Measurements from ENCODE around the gene C20orf204.
"Not testable (repeated sequence)": the region's sequence is repeated elsewhere in the genome, so short reads cannot be mapped to it uniquely, and the experiment has no call there.

Gene C20orf204

DNA sequence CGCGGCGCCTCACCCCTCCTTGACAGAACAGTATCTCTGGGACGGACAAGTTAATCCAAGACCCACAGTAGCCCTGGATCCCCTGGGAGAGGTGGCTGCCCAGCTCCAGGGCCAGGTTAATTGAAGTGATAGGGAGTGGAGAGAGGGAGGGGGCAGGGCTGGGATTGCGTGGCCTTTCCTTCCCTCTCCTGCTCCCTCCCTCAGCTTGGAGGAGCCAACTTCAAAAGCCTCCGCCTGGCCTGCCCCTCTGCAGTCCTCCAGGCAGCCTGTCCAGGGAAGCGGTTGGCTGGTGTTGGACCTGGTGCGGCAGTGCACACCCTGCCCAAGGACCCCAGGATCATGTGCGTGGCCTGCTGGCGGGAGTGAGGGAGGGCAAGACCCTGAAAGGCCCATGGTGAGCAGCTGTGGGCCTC is at the start of gene C20orf204:
TSS of gene C20orf204 (plus strand) at position 250 of the 413 bp plus-strand sequence. CDS start at position 392, 142 bp downstream.
- DNase-seq, result no peak

GRCh38 chr20:64000906-64001305 is 35.1 kb upstream of the C20orf204 start:
- DNase-seq, result no peak

DNA sequence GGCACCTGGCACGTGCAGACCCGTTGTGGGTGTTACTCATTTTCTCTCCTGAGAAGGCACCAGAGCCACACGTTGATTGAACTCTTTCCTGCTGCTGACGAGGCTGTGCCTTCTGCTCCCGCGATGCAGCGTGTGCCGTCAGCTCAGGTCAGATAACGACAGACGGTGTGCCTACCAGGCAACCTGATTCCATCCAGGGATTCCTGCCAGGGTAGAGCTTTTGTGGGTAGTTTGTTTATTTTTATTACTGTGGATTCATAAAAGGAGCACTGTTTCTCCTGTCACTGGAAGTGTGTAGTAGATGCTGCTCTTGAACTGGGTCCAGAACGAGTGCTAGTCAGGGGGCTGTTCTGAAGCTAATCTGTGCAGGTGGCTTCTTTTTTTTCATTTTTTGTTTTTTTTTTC is 34.4 kb upstream of the C20orf204 start:
- no peak for DNase-seq

DNA sequence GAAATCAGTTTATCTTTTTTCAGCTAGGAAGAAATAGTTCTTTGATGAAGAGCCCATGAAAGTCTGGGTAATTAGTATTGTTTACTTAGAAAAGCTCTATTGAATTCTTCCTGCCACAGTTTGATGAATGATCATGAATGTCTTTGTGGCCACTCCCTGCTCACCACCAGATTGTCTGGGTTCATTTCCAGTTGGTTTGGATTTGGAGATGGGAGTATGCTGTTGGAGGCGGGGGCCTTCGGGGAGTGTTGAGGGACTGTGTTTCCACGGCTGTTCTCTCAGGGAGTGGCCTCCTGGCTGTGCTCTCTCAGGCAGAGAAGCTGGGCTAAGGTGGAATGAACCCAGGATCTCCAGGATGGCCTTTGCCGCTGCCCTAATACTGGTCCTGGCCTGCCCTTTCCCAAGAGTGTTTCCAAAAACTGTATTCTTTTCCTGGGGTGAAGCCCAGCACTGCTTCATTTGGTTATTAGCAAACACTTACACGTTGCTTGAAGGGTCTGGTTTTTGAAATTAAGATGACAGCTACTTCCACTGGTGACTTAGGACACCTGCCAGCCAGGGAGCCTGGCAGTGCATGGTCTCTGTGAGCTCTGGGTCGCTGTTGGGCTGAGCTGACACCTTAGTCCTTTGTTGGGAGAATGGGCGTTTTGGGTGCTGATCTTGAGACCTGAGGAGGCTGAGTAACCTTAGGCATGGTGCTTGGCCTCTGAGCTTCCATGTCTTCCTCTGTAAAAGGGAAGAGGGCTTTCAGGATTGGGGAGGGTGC is 31.8 kb upstream of the C20orf204 start:
- no peak for DNase-seq

DNA sequence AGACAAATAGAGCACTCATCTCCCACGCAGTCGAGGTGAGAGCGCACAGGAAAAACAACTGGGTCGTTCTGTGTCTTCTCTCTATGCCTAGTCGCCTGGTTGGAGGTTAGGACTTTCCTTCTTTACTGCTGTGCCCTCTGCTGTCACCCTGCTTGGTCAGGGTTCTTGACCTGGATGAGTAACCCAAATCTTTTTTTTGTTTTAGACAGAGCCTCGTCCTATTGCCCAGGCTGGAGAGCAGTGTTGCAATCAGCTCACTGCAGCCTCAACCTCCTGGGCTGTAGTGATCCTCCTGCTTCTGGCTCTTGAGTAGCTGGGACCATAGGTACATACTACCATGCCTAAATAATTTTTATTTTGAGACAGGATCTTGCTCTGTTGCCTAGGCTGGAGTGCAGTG is 30.6 kb upstream of the C20orf204 start:
- DNase-seq, result no peak

DNA sequence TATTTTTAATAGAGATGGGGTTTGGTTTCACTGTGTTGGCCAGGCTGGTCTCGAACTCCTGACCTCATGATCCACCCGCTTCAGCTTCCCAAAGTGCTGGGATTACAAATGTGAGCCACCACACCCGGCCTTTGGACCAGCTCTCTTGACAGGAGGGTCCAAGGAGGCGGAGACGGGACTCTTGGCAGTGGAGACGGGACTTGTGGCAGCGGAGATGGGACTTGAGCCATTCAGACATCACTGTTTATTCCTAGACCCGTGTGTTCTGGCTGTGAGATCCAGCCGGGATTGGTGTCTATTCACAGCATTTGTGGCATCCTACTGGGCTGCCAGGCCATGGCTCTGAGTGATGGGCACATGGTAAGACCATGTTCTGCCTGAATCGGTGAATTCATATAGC is 29.5 kb upstream of the C20orf204 start:
- DNase-seq, result no peak

DNA sequence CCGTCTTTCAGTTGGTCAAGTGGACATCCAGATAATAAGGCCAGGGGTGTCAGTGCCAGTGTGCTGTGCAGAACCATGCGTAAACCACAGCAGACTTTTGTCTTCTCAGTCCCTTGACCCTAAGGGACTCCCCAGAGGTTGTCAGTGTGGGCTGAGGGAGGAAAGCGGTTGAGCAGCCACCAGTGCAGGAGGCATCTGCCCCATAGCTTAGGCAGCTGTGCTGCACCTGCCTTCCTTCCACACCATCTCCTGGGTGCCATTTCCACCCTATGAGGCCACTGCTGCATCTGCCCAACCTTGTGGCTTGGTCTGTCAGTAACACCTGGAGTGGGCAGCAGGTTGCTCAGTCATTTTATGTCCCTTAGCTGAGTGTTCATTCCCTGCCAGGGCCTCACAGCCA is 29.1 kb upstream of the C20orf204 start:
- no peak for DNase-seq

GRCh38 chr20:64009811-64010387 is 26.1 kb upstream of the C20orf204 start:
- DNase-seq, result no peak

DNA sequence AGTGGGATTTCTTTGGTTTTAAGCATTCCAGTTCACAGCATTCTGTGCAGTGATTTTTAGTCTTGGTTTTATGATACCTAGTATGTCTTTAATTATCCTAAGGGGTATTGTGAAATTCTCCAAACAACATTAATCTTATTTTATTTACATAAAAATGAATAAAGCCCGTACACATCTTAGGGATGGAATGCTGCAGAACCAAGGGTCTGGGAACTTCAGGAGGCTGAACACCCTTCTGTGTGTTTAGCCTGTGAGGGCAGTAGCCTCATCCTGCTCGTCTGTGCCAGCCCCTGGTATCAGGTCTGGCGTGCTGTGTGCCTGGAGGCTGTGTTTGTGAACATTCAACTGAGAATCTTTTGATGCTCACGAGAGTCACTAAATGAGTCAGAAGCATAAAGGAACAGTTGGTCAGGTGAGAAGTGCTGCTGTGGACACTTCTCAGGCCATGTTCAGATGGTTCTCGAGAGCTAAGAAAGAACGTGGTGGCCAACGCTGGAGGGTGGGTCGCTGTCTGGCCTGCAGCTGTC is 25.2 kb upstream of the C20orf204 start:
- DNase-seq, result no peak

DNA sequence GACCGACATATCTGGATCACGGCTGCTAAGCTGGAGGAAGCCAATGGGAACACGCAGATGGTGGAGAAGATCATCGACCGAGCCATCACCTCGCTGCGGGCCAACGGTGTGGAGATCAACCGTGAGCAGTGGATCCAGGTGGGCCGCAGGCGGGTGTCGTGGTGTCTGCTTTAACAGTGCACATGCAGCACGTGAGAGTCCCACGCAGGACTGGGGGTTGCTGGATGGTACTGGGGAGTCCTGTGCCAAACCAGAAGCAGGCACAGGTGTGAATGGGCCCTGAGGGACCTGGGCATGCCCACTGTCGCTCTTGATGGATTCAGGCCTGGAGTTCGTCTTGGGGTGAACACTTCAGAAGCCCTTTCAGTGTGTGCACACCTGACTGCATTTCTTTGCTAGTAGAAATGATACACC is 24.6 kb upstream of the C20orf204 start:
- no peak for DNase-seq

- DNase-seq, result not testable (repeated sequence)
These were observed 23.4 kb upstream of the C20orf204 start for GRCh38 chr20:64012385-64013154.

DNA sequence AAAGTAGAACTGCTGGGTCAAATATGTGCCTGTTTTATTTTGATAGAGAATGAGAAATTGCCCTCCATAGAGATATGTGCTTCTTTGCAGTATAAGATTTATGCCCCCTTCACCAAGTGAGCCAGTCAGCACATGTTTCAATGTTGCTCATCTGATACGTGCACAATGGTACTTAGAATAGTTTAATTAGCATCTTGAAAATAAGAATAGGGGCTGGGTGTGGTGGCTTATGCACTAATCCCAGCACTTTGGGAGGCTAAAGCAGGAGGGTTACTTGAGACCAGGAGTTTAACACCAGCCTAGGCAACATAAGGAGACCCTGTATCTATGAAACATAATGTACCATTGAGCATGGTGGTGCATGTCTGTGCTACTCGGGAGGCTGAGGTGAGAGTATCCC is 20.3 kb upstream of the C20orf204 start:
- no peak for DNase-seq

- no peak for DNase-seq
These were observed 14.6 kb upstream of the C20orf204 start for GRCh38 chr20:64021124-64021975.

- no peak for DNase-seq
These were observed 13.2 kb upstream of the C20orf204 start for GRCh38 chr20:64022671-64023360.

DNA sequence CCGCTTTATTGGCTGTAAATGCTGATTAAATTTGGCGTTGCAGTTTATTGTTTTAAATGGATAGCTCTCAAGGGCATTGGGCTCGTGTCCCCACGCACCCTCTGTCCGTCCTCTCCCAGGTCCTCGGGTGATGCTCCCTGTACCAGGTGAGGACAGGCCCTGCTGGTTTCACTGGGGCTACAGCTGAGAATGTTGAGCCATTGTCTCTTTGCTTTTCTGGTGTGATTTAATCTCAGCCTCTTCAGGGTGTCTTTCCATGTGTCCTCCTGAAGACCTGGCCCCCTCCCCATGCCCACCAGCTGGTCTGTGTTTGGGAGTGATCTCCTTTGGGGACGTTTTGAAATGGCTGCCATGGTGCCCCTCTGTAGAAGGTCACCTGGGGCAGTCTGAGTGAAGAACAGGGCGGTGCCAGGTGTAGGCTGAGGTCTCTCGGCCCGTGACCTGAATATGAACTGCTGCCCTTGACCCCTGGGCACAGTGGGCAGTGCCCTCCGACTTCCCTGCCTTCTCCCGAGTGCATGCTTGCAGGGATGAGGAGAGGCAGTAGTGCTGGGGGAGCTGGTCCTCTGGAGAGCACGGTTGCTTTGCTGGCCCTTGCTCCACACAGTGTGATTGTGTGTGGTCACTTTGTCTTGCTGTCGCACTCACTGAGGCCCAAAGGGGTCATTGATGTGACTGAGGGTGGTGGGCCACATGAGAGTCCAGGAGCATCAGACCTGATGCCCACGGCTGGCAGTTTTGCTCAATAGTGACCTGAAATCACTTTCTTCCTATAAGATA is 12.4 kb upstream of the C20orf204 start:
- DNase-seq, result no peak

GRCh38 chr20:64024141-64024990 is 11.6 kb upstream of the C20orf204 start:
- DNase-seq, result no peak

DNA sequence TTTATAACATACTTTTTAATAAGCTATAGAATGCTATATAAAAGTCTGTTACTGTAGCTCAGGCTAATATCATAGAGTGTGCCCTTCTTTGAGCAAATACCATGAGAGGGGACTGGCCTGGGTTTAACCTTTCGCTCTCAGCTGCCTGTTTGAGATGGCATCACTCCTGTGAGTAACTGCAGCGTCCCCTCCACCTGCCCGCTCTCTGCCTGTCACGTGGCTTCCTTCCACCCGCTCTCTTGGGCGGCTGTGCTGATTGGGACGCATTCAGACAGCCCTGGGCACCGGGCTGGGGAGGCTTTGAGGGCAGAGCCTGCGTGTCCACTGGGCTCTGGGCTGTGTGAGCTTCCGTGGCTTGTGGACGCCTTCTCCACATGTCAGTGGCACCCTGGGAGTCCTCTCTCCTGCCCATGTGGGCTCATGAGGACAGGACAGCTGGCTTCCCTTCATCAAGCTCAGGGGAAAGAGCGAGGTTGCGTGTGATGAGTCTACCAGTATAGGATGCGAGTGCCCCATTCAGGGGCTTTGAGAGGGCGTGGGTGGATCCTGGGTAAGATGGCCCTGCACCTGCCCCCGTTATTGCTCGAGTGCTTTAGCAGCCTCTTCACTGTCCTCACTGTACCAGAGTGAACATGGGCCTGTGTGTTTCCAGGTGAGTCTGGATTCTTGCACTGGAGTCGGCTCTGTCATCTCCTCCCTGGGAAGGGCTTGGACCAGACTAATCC is 10.7 kb upstream of the C20orf204 start:
- no peak for DNase-seq

DNA sequence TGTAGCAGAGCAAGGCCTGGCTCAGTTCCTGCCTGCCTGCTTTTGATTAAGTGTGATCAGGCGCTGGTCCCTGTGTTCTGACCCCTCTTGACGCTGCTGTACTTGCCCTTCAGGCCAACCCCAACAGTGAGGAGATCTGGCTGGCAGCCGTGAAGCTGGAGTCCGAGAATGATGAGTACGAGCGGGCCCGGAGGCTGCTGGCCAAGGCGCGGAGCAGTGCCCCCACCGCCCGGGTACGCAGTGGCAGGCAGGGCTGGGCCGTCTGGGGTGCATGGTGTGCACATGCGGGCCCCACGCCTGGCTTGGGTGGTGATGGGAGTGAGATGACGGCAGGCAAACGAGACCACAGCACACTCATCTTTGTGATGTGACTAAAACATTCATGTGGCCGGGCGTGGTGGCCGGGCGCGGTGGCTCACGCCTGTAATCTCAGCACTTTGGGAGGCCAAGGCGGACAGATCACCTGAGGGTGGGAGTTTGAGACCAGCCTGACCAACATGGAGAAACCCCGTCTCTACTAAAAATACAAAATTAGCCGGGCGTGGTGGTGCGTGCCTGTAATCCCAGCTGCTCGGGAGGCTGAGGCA is 10.1 kb upstream of the C20orf204 start:
- DNase-seq, result no peak

Data from GOT3 (cell line).